ENCODE results near the gene CD2BP2. TPM values are rescaled to one million over a fixed set of nuclear protein-coding genes. Genes with fewer than 3 reads are reported as not detected.

The CD2BP2 gene
- polyA plus RNA-seq, 1 of the 3 experiments (the other 2 are of a cell fraction), result 80.8 TPM

GRCh38 chr16:30397776-30398660 is 42.9 kb upstream of the CD2BP2 start:
- Histone ChIP-seq H3K4me1 (ENCODE audit: control insufficient read depth in 1 of 2, insufficient read depth in 2 of 2, low read depth in 1 of 2, low read length in 1 of 2) (peaks cover 10 to 18% of the 10 kb centered on the region in 2 experiments; a peak in 2 of 4 replicates), H3K9me2 (no peaks in the 10 kb centered on the region), H2AFZ (ENCODE audit: low read depth) (no peak overlapping the region), H3K27ac (ENCODE audit: low read depth in 2 of 2, low read length in 1 of 2) (no peak overlapping the region; a peak in 1 of 4 replicates), H3K79me2 (ENCODE audit: insufficient read depth) (peaks cover 28% of the 10 kb centered on the region), H3K36me3 (replicated peaks in 1 of 2; ENCODE audit: control insufficient read depth in 1 of 2, insufficient read depth in 2 of 2, low read length in 1 of 2) (peaks cover 5 to 18% of the 10 kb centered on the region in 2 experiments), H3K4me3 (ENCODE audit: low read depth in 2 of 2, low read length in 1 of 2) (no peak overlapping the region), H3K4me2 (no peak overlapping the region), H4K20me1 (ENCODE audit: insufficient read depth) (no peaks in the 10 kb centered on the region), H3F3A (replicated peaks; ENCODE audit: insufficient read depth) (peaks cover 47% of the 10 kb centered on the region), H3K27me3 (ENCODE audit: insufficient read depth) (no peaks in the 10 kb centered on the region), H3K9me3 (no peaks in the 10 kb centered on the region), H3K9ac (no peak overlapping the region)
- no peak for DNase-seq
- TF ChIP-seq EZH2phosphoT487 (IDR thresholded peaks at IDR 0.05; ENCODE audit: borderline replicate concordance, low read depth) (no peak), ELF1 (IDR thresholded peaks at IDR 0.05) (no peak), EP300 (IDR thresholded peaks at IDR 0.05; ENCODE audit: borderline replicate concordance in 1 of 2, low read depth in 1 of 2, low read length in 1 of 2) (no peak), POLR2AphosphoS5 (IDR thresholded peaks at IDR 0.05; ENCODE audit: low read depth, low read length) (no peak), GATA2 (CRISPR knock-in tag; IDR thresholded peaks at IDR 0.05) (no peak), FOSL2 (IDR thresholded peaks at IDR 0.05; ENCODE audit: borderline replicate concordance, low read depth) (no peak), SIN3A (IDR thresholded peaks at IDR 0.05; ENCODE audit: borderline replicate concordance, low read depth, low read length) (no peak), FOXM1 (IDR thresholded peaks at IDR 0.05; ENCODE audit: low read depth) (no peak), PBX3 (IDR thresholded peaks at IDR 0.05) (no peak), YY1 (IDR thresholded peaks at IDR 0.05; ENCODE audit: low read depth) (no peak)
- TF ChIP-seq, protein P1, sequence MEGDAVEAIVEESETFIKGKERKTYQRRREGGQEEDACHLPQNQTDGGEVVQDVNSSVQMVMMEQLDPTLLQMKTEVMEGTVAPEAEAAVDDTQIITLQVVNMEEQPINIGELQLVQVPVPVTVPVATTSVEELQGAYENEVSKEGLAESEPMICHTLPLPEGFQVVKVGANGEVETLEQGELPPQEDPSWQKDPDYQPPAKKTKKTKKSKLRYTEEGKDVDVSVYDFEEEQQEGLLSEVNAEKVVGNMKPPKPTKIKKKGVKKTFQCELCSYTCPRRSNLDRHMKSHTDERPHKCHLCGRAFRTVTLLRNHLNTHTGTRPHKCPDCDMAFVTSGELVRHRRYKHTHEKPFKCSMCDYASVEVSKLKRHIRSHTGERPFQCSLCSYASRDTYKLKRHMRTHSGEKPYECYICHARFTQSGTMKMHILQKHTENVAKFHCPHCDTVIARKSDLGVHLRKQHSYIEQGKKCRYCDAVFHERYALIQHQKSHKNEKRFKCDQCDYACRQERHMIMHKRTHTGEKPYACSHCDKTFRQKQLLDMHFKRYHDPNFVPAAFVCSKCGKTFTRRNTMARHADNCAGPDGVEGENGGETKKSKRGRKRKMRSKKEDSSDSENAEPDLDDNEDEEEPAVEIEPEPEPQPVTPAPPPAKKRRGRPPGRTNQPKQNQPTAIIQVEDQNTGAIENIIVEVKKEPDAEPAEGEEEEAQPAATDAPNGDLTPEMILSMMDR (IDR thresholded peaks at IDR 0.05), result no peak
- ChIA-PET POLR2A (interaction anchor here (1.6 kb wide), 1 partner anchor 10 kb away, joined by 6 read pairs; the partner anchor contains the start of gene ZNF771), CTCF (interaction anchor here (0.7 to 3.7 kb wide), 4 partner anchors 12 to 32 kb away, joined by 3 to 38 read pairs (median 3); partner anchors contain the start of genes DCTPP1 and ZNF771)
- WGBS (ENCODE audit: low lambda C conversion rate), result 99% methylated on average over 15 of the region's 42 CpGs

DNA sequence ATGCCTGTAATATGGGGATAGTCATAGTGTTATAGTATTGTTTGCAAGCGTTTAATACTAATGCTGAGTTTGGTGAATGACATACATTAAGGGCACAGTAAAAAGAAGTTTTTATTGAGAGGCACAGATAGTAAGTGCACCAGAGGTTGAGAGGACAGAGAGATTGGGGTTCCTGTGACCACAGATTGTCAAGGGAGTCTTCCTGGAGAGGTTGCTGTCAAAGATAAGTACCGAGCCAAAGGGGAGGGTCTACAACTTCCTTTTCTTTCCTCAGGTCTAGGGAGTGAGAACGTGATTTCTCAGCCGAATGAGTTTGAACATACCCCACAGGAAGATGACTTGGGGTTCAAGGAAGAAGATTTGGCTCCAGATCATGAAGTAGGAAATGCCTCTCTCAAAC is 41.9 kb upstream of the CD2BP2 start:
- POLR2A ChIA-PET, result no interaction called here
- Histone ChIP-seq H3K36me3 (replicated peaks in 1 of 2; ENCODE audit: control insufficient read depth in 1 of 2, insufficient read depth in 2 of 2, low read length in 1 of 2) (peaks cover 5 to 18% of the 10 kb centered on the region in 2 experiments), H3K9me2 (no peaks in the 10 kb centered on the region), H2AFZ (ENCODE audit: low read depth) (no peak overlapping the region), H3K4me2 (0 out of 2 replicates have a peak overlapping the region, but pooled peaks have one; percentile 82), H3K9ac (no peak overlapping the region), H3K4me3 (ENCODE audit: low read depth in 2 of 2, low read length in 1 of 2) (no peak overlapping the region), H3K9me3 (no peaks in the 10 kb centered on the region), H4K20me1 (ENCODE audit: insufficient read depth) (no peaks in the 10 kb centered on the region), H3K27ac (ENCODE audit: low read depth in 2 of 2, low read length in 1 of 2) (no peak overlapping the region), H3K79me2 (ENCODE audit: insufficient read depth) (peaks cover 28% of the 10 kb centered on the region), H3K27me3 (ENCODE audit: insufficient read depth) (no peaks in the 10 kb centered on the region), H3K4me1 (ENCODE audit: control insufficient read depth in 1 of 2, insufficient read depth in 2 of 2, low read depth in 1 of 2, low read length in 1 of 2) (peaks cover 10 to 18% of the 10 kb centered on the region in 2 experiments; a peak in 2 of 4 replicates), H3F3A (replicated peaks; ENCODE audit: insufficient read depth) (peaks cover 47% of the 10 kb centered on the region)
- 93% methylated on average over 4 of the region's 4 CpGs for WGBS (ENCODE audit: low lambda C conversion rate)
- TF ChIP-seq NFIC (IDR thresholded peaks at IDR 0.05; ENCODE audit: borderline replicate concordance) (no peak), RXRA (IDR thresholded peaks at IDR 0.05; ENCODE audit: borderline replicate concordance, low read depth) (no peak), ELF1 (IDR thresholded peaks at IDR 0.05) (no peak), SMC3 (IDR thresholded peaks at IDR 0.05; ENCODE audit: low read depth, low read length) (no peak), EP300 (IDR thresholded peaks at IDR 0.05; ENCODE audit: borderline replicate concordance in 1 of 2, low read depth in 1 of 2, low read length in 1 of 2) (no peak), EZH2phosphoT487 (IDR thresholded peaks at IDR 0.05; ENCODE audit: borderline replicate concordance, low read depth) (no peak), PBX3 (IDR thresholded peaks at IDR 0.05) (no peak)
- TF ChIP-seq, protein P2, sequence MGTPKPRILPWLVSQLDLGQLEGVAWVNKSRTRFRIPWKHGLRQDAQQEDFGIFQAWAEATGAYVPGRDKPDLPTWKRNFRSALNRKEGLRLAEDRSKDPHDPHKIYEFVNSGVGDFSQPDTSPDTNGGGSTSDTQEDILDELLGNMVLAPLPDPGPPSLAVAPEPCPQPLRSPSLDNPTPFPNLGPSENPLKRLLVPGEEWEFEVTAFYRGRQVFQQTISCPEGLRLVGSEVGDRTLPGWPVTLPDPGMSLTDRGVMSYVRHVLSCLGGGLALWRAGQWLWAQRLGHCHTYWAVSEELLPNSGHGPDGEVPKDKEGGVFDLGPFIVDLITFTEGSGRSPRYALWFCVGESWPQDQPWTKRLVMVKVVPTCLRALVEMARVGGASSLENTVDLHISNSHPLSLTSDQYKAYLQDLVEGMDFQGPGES (IDR thresholded peaks at IDR 0.05; ENCODE audit: low read depth, low read length), result no peak
- no peak for DNase-seq
- CTCF ChIA-PET, result interaction anchor here (0.6 to 1.8 kb wide), 3 partner anchors 28 to 345 kb away, joined by 3 to 4 read pairs (median 3); partner anchors contain the start of gene DCTPP1

Measured in SK-N-SH (cell line).